DOHH2 (cell line): ENCODE results near the gene ZBTB1.
A peak's percentile ranks its signal among the peaks of the same experiment; 100 is the strongest.

Experiments
- H3F3A ChIP-seq: fragments of 200-600 bp; sonication (generic), shearing (Covaris generic); 2 replicates; pipeline ENCODE4 v1.6.0; 2016; ENCODE audit warnings: antibody characterized with exemption, mild to moderate bottlenecking; ENCODE audit not compliant: control insufficient read depth, insufficient read depth
- H3K27ac ChIP-seq: fragments of 200-600 bp; sonication (generic); 2 replicates; pipeline ENCODE4 v1.5.1; 2014; ENCODE audit warnings: low read depth, mild to moderate bottlenecking, low read length, moderate library complexity
- H3K27me3 ChIP-seq: fragments of 200-600 bp; sonication (generic); 2 replicates; pipeline ENCODE4 v1.6.1; 2014; ENCODE audit warnings: mild to moderate bottlenecking, low read length, mixed read lengths; ENCODE audit not compliant: control insufficient read depth
- H3K36me3 ChIP-seq: fragments of 200-600 bp; sonication (generic); 2 replicates; pipeline ENCODE4 v1.6.1; 2014; ENCODE audit warnings: mild to moderate bottlenecking, low read length, moderate library complexity, mixed read lengths; ENCODE audit not compliant: control insufficient read depth
- H3K4me1 ChIP-seq: fragments of 200-600 bp; sonication (generic); 2 replicates; pipeline ENCODE4 v1.6.1; 2014; ENCODE audit warnings: mild to moderate bottlenecking, low read length, mixed read lengths; ENCODE audit not compliant: control insufficient read depth
- H3K4me2 ChIP-seq: fragments of 200-600 bp; sonication (generic); 2 replicates; pipeline ENCODE4 v1.6.0; 2014; ENCODE audit warnings: mild to moderate bottlenecking, low read length, moderate library complexity
- H3K4me3 ChIP-seq: fragments of 200-600 bp; sonication (generic); 2 replicates; pipeline ENCODE4 v1.5.1; 2014; ENCODE audit warnings: mild to moderate bottlenecking, low read length, mixed read lengths
- H3K79me2 ChIP-seq: fragments of 200-600 bp; sonication (generic); 2 replicates; pipeline ENCODE4 v1.6.1; 2014; ENCODE audit warnings: mild to moderate bottlenecking, low read length, mixed read lengths; ENCODE audit not compliant: control insufficient read depth
- H3K9me2 ChIP-seq: fragments of 200-600 bp; sonication (generic); replicated peaks from 2 replicates; pipeline ENCODE4 v1.6.1; 2014; ENCODE audit warnings: mild to moderate bottlenecking, low read length, mixed read lengths; ENCODE audit not compliant: control insufficient read depth
- H3K9me3 ChIP-seq: fragments of 200-600 bp; sonication (generic); 2 replicates; pipeline ENCODE4 v1.6.1; 2014; ENCODE audit warnings: antibody characterized with exemption, low read length, mixed read lengths; ENCODE audit not compliant: control insufficient read depth, insufficient read depth
- H4K20me1 ChIP-seq: fragments of 200-600 bp; sonication (generic); 2 replicates; pipeline ENCODE4 v1.6.0; 2014; ENCODE audit warnings: low read depth, mild to moderate bottlenecking, antibody characterized with exemption, low read length, moderate library complexity; ENCODE audit not compliant: control insufficient read depth, insufficient read depth
- EZH2phosphoT487 ChIP-seq: fragments of 200-600 bp; sonication (generic); IDR thresholded peaks from 2 replicates; pipeline ENCODE4 v1.6.1; 2017; ENCODE audit warnings: borderline replicate concordance, mild to moderate bottlenecking, antibody characterized with exemption, low read length, moderate library complexity, mixed read lengths
- TF ChIP-seq, protein P1 (sequence below): fragments of 200-600 bp; sonication (generic); IDR thresholded peaks from one replicate; pipeline ENCODE4 v1.5.1; 2014; ENCODE audit warnings: antibody characterized with exemption, mild to moderate bottlenecking, low read depth, low read length; ENCODE audit not compliant: poor library complexity, severe bottlenecking

Gene ZBTB1

DNA sequence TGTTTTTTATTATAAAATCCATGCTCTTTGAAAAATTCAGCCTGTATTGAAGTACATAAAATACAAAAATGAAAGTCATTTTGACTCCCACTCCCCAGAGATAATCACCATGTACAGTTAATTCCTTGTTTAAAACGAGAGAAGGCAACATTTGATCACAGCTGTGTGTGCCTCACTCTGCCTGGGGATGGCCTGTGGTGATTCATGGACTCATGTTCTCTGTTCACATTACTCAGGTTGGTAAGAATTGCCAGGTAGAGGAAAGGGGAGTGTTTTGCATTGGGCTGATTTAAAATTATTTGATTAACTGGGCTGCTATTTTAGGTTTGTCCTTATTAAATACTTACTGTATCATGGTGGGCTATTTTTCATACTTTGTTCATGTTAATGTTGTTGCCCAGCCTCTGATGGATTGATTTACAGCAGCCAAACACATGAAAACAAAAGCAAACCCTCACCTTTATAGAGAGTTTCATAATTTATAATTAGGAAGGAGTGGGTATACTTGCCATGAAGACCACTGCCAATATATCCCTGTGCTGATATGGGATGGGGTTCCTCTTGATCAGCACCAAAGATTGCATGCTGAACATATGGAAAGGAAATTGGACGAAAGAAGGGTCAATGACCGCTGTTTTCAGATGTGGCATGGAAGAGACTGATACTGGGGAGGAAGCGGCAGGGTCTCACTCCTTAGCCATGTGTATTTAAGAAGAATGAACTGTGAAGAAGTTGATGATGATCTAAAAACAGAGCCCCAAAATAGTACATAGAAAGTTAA is 3.0 kb downstream of the ZBTB1 start:
- peaks cover 26% of the 10 kb centered on the region for H4K20me1 ChIP-seq
- H3K4me2 ChIP-seq = peak overlapping the region; percentile 90
- H3F3A ChIP-seq = peaks cover 23% of the 10 kb centered on the region
- TF ChIP-seq EZH2phosphoT487 = no peak
- TF ChIP-seq, protein P1, sequence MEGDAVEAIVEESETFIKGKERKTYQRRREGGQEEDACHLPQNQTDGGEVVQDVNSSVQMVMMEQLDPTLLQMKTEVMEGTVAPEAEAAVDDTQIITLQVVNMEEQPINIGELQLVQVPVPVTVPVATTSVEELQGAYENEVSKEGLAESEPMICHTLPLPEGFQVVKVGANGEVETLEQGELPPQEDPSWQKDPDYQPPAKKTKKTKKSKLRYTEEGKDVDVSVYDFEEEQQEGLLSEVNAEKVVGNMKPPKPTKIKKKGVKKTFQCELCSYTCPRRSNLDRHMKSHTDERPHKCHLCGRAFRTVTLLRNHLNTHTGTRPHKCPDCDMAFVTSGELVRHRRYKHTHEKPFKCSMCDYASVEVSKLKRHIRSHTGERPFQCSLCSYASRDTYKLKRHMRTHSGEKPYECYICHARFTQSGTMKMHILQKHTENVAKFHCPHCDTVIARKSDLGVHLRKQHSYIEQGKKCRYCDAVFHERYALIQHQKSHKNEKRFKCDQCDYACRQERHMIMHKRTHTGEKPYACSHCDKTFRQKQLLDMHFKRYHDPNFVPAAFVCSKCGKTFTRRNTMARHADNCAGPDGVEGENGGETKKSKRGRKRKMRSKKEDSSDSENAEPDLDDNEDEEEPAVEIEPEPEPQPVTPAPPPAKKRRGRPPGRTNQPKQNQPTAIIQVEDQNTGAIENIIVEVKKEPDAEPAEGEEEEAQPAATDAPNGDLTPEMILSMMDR = no peak
- H3K4me3 ChIP-seq = peak overlapping the region; percentile 87
- peaks cover 55% of the 10 kb centered on the region for H3K4me1 ChIP-seq
- H3K27ac ChIP-seq = 0 out of 2 replicates have a peak overlapping the region, but pooled peaks have one; percentile 95
- no peaks in the 10 kb centered on the region for H3K9me2 ChIP-seq
- no peaks in the 10 kb centered on the region; the same call in 1 of the 2 replicates for H3K27me3 ChIP-seq
- peaks cover 50% of the 10 kb centered on the region for H3K36me3 ChIP-seq
- H3K79me2 ChIP-seq = peaks cover 88% of the 10 kb centered on the region
- H3K9me3 ChIP-seq = no peaks in the 10 kb centered on the region

- Histone ChIP-seq H3K36me3 (peaks cover 50% of the 10 kb centered on the region), H3K9me2 (no peaks in the 10 kb centered on the region), H3K79me2 (peaks cover 88% of the 10 kb centered on the region), H4K20me1 (peaks cover 34% of the 10 kb centered on the region), H3K4me3 (peak overlapping the region; percentile 87), H3K27ac (peak overlapping the region; percentile 18), H3K9me3 (no peaks in the 10 kb centered on the region), H3F3A (peaks cover 18% of the 10 kb centered on the region), H3K4me1 (peaks cover 55% of the 10 kb centered on the region), H3K27me3 (no peaks in the 10 kb centered on the region; the same call in 1 of the 2 replicates), H3K4me2 (peak overlapping the region; percentile 90)
- no peak for TF ChIP-seq EZH2phosphoT487
- TF ChIP-seq, protein P1 = no peak
Measured at GRCh38 chr14:64508215-64508776, 3.7 kb downstream of the ZBTB1 start.

- H4K20me1 ChIP-seq = peaks cover 37% of the 10 kb centered on the region
- H3K4me1 ChIP-seq = peaks cover 55% of the 10 kb centered on the region
- peak overlapping the region; percentile 90 for H3K4me2 ChIP-seq
- no peak overlapping the region for H3K4me3 ChIP-seq
- no peaks in the 10 kb centered on the region for H3K9me2 ChIP-seq
- peaks cover 49% of the 10 kb centered on the region for H3K36me3 ChIP-seq
- H3K27me3 ChIP-seq = no peaks in the 10 kb centered on the region; the same call in 1 of the 2 replicates
- peaks cover 17% of the 10 kb centered on the region for H3F3A ChIP-seq
- no peak for TF ChIP-seq EZH2phosphoT487
- TF ChIP-seq, protein P1 = no peak
- H3K9me3 ChIP-seq = no peaks in the 10 kb centered on the region
- H3K79me2 ChIP-seq = peaks cover 93% of the 10 kb centered on the region
- no peak overlapping the region for H3K27ac ChIP-seq
Measured at GRCh38 chr14:64509036-64509435, 4.5 kb downstream of the ZBTB1 start.
